Measurements from ENCODE around the gene RXFP4. TPM values are rescaled to one million over a fixed set of nuclear protein-coding genes. Genes with fewer than 3 reads are reported as not detected.
A peak's percentile ranks its signal among the peaks of the same experiment; 100 is the strongest.
"Not testable (repeated sequence)": the region's sequence is repeated elsewhere in the genome, so short reads cannot be mapped to it uniquely, and the experiment has no call there.

Gene RXFP4, protein sequence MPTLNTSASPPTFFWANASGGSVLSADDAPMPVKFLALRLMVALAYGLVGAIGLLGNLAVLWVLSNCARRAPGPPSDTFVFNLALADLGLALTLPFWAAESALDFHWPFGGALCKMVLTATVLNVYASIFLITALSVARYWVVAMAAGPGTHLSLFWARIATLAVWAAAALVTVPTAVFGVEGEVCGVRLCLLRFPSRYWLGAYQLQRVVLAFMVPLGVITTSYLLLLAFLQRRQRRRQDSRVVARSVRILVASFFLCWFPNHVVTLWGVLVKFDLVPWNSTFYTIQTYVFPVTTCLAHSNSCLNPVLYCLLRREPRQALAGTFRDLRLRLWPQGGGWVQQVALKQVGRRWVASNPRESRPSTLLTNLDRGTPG
- total RNA-seq (1 to 10 TPM in 1 of 2 donors, under 1 TPM in 1; 0.37 to 1.1 TPM), polyA plus RNA-seq (ENCODE audit: insufficient read depth, low read depth, low replicate concordance) (not detected)
- long read RNA-seq, donor 1, result 0 reads
- long read RNA-seq, donor 2, result 0 reads

- H3K4me1 ChIP-seq, result peaks cover 24% of the 10 kb centered on the region
- intact Hi-C loops (cut with DNase I; ENCODE audit: low total_unique reads), result no loop called here
These were observed at the start of gene RXFP4 for GRCh38 chr1:155940993-155941844. TSS of gene RXFP4 (plus strand) at chr1:155941638. CDS start at chr1:155941710, 72 bp downstream.

DNA sequence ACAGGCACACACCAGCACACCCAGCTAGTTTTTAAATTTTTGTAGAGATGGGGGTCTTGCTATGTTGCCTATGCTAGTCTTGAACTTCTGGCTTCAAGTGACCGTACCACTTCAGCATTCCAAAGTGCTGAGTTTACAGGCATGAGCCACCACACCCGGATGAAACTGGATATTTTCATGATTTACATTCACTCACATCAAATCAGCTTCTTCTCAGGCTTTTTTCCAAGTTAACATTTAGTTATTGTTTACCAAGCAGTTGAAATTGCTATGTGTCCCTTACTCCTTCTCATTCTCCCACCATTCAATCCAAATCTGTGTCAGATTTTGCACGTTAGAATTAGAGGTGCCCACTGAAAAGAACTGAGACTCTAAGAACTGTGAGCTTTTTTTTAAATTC, 48.6 kb upstream of the RXFP4 start:
- Histone ChIP-seq H3K4me3 (no peak overlapping the region), H3K4me1 (no peaks in the 10 kb centered on the region), H3K27ac (peak overlapping the region in 1 of 2 donors; percentile 61), H3K9me3 (no peaks in the 10 kb centered on the region), H3K36me3 (ENCODE audit: low read depth, missing control alignments) (no peaks in the 10 kb centered on the region), H3K27me3 (no peaks in the 10 kb centered on the region)
- DNase-seq, result no peak
- TF ChIP-seq, protein P1, sequence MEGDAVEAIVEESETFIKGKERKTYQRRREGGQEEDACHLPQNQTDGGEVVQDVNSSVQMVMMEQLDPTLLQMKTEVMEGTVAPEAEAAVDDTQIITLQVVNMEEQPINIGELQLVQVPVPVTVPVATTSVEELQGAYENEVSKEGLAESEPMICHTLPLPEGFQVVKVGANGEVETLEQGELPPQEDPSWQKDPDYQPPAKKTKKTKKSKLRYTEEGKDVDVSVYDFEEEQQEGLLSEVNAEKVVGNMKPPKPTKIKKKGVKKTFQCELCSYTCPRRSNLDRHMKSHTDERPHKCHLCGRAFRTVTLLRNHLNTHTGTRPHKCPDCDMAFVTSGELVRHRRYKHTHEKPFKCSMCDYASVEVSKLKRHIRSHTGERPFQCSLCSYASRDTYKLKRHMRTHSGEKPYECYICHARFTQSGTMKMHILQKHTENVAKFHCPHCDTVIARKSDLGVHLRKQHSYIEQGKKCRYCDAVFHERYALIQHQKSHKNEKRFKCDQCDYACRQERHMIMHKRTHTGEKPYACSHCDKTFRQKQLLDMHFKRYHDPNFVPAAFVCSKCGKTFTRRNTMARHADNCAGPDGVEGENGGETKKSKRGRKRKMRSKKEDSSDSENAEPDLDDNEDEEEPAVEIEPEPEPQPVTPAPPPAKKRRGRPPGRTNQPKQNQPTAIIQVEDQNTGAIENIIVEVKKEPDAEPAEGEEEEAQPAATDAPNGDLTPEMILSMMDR (IDR thresholded peaks at IDR 0.05), result no peak
- TF ChIP-seq POLR2A (IDR thresholded peaks at IDR 0.05), result no peak
- intact Hi-C loops (cut with DNase I; ENCODE audit: low total_unique reads), result no loop called here
- WGBS, 2 donors, result 58 to 72% methylated on average over 3 of the region's 3 CpGs

More at GRCh38 chr1:155940993-155941844, at the start of gene RXFP4:
- DNase-seq, result no peak
- Histone ChIP-seq H3K4me3 (no peak within 1 kb of the TSS), H3K27me3 (no peaks in the 10 kb centered on the region), H3K36me3 (ENCODE audit: low read depth, missing control alignments) (no peaks in the 10 kb centered on the region), H3K27ac (peak within 1 kb of the TSS; percentile 61 to 63), H3K9me3 (no peaks in the 10 kb centered on the region)
- TF ChIP-seq, protein P1 (IDR thresholded peaks at IDR 0.05), result no peak
- no peak for TF ChIP-seq POLR2A (IDR thresholded peaks at IDR 0.05)
- WGBS, 2 donors, result 61 to 71% methylated on average over 11 of the region's 11 CpGs

DNA sequence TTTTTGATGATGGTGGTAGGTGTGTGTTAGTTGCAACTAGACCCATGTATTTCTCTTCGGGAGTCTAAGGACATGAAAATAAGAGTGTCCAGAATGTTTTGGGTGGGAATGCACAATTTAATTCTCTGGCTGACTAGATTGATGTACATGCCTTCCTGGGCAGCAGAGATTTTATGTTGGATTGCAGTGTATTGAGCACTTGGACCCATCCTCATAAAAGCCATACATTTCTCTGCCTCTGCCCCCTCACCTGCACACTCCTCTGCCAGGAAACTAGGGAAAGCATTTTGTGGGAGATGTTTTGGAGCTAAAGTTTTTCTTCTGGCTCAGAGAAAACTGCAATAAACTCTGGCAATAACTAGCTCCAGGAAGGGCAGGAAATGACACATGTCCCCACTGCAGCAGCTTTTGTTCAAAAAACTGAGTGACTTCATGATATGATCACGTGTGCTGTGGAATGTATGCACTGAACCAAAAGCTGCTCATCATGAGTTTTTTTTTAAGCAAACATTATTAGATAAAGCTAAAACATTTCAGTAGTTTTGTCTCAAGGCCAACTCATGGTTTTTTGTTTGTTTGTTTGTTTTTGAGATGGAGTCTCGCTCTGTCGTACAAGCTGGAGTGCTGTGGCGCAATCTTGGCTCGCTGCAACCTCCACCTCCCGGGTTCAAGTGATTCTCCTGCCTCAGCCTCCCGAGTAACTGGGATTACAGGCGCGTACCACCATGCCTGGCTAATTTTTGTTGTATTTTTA, 47.9 kb upstream of the RXFP4 start:
- no peaks in the 10 kb centered on the region for H3K9me3 ChIP-seq
- intact Hi-C loops (cut with DNase I; ENCODE audit: low total_unique reads), result no loop called here
- TF ChIP-seq, protein P1 (IDR thresholded peaks at IDR 0.05), result no peak
- TF ChIP-seq POLR2A (IDR thresholded peaks at IDR 0.05), result no peak
- H3K27ac ChIP-seq, result peak overlapping the region; percentile 11 to 61
- H3K4me1 ChIP-seq, result no peaks in the 10 kb centered on the region
- no peak for DNase-seq
- H3K36me3 ChIP-seq (ENCODE audit: low read depth, missing control alignments), result no peaks in the 10 kb centered on the region
- 72 to 74% methylated on average over 10 of the region's 10 CpGs for WGBS, 2 donors
- no peak overlapping the region for H3K4me3 ChIP-seq
- H3K27me3 ChIP-seq, result no peaks in the 10 kb centered on the region

DNA sequence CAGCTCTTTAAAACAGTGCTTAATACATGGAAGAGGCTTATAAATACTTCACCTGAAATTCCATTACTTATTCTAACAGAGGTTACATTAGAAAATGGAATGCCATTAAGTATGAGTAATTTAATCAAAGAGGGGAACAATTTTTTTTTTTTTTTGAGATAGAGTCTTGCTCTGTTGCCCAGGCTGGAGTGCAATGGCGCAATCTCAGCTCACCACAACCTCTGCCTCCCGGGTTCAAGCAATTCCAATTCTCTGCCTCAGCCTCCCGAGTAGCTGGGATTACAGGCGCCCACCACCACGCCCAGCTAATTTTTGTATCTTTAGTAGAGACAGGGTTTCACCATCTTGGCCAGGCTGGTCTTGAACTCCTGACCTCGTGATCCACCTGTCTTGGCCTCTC, 45.8 kb upstream of the RXFP4 start:
- H3K4me3 ChIP-seq; intact Hi-C loops (cut with DNase I; ENCODE audit: low total_unique reads); H3K9me3 ChIP-seq; DNase-seq; H3K27me3 ChIP-seq; H3K36me3 ChIP-seq (ENCODE audit: low read depth, missing control alignments); H3K27ac ChIP-seq; H3K4me1 ChIP-seq: not testable (repeated sequence)
- 90 to 96% methylated on average over 6 of the region's 6 CpGs for WGBS, 2 donors

- H3K9me3 ChIP-seq; H3K27me3 ChIP-seq; intact Hi-C loops (cut with DNase I; ENCODE audit: low total_unique reads); H3K4me1 ChIP-seq; H3K36me3 ChIP-seq (ENCODE audit: low read depth, missing control alignments); H3K4me3 ChIP-seq; DNase-seq; H3K27ac ChIP-seq: not testable (repeated sequence)
- WGBS, 2 donors, result 87 to 88% methylated on average over 8 of the region's 8 CpGs
These were observed 45.0 kb upstream of the RXFP4 start for GRCh38 chr1:155896476-155896875.

Measured in testis (tissue), 5 donors.